Head of caudate nucleus (tissue), 42 donors: ENCODE results near the gene PRAMEF1.
"Not testable (repeated sequence)": the region's sequence is repeated elsewhere in the genome, so short reads cannot be mapped to it uniquely, and the experiment has no call there.

Experiments
- DNase-seq, 42 donors: peaks; one replicate each; pipeline versions ENCODE4 v3.0.0 to v3.0.0-alpha.2; 2020 to 2021; ENCODE audit warnings: mixed read lengths in 7 of 42
- intact Hi-C: fragments of 100-400 bp; cut with DNase I; formaldehyde crosslinking; loops from one replicate; pipeline ENCODE4 v1.15.0; 2022

Gene PRAMEF1

GRCh38 chr1:12773438-12773837, 17.8 kb upstream of the PRAMEF1 start, which contains the start of gene PRAMEF12:
PRAMEF12 (plus strand) TSS chr1:12773738; CDS start chr1:12774868, 1,130 bp downstream.
- intact Hi-C loops, result no loop called here
- no peak for DNase-seq

GRCh38 chr1:12774801-12775345, 16.3 kb upstream of the PRAMEF1 start:
- intact Hi-C loops, result no loop called here
- DNase-seq, result no peak

- intact Hi-C loops, result no loop called here
- no peak for DNase-seq
These were observed 15.8 kb upstream of the PRAMEF1 start for GRCh38 chr1:12775443-12775842.

GRCh38 chr1:12776801-12777557, 14.2 kb upstream of the PRAMEF1 start:
- intact Hi-C loops, result no loop called here
- no peak for DNase-seq

- intact Hi-C loops, result no loop called here
- no peak for DNase-seq
These were observed 13.1 kb upstream of the PRAMEF1 start for GRCh38 chr1:12778061-12778460.

GRCh38 chr1:12778907-12779306, 12.3 kb upstream of the PRAMEF1 start:
- intact Hi-C loops, result no loop called here
- no peak for DNase-seq

GRCh38 chr1:12781488-12781887, 9.7 kb upstream of the PRAMEF1 start:
- peak in 3 of 42 donors; percentile 29 to 46 (median 31) for DNase-seq
- intact Hi-C loops, result not testable (repeated sequence)

- intact Hi-C loops, DNase-seq: not testable (repeated sequence)
These were observed 7.4 kb upstream of the PRAMEF1 start for GRCh38 chr1:12783783-12784182.

- DNase-seq, intact Hi-C loops: not testable (repeated sequence)
These were observed 6.5 kb upstream of the PRAMEF1 start for GRCh38 chr1:12784729-12785128.

GRCh38 chr1:12798911-12799310, 7.7 kb downstream of the PRAMEF1 start:
- intact Hi-C loops, result no loop called here
- DNase-seq, result no peak

GRCh38 chr1:12799730-12800129, 8.5 kb downstream of the PRAMEF1 start:
- intact Hi-C loops, result no loop called here

GRCh38 chr1:12809933-12810332, 18.7 kb downstream of the PRAMEF1 start:
- intact Hi-C loops, result no loop called here
- no peak for DNase-seq

More at GRCh38 chr1:12799730-12800129, 8.5 kb downstream of the PRAMEF1 start:
- DNase-seq, result no peak

GRCh38 chr1:12810691-12811408, 19.7 kb downstream of the PRAMEF1 start:
- intact Hi-C loops, result no loop called here
- no peak for DNase-seq

- intact Hi-C loops, result no loop called here
- DNase-seq, result no peak
These were observed 20.2 kb downstream of the PRAMEF1 start for GRCh38 chr1:12811409-12811784.

- DNase-seq, intact Hi-C loops: not testable (repeated sequence)
These were observed 27.9 kb downstream of the PRAMEF1 start for GRCh38 chr1:12819061-12819460.

- intact Hi-C loops, DNase-seq: not testable (repeated sequence)
These were observed 40.1 kb downstream of the PRAMEF1 start, which contains the start of gene PRAMEF11 for GRCh38 chr1:12831310-12831709. PRAMEF11 (minus strand) TSS chr1:12831410; CDS start chr1:12828789, 2,621 bp downstream.

GRCh38 chr1:12833251-12833650, 42.1 kb downstream of the PRAMEF1 start:
- intact Hi-C loops, DNase-seq: not testable (repeated sequence)
